Chondrocyte (in vitro differentiated cells): Measurements from ENCODE around the gene VMAC. TPM values are rescaled to one million over a fixed set of nuclear protein-coding genes. Genes with fewer than 3 reads are reported as not detected.
"Not testable (repeated sequence)": the region's sequence is repeated elsewhere in the genome, so short reads cannot be mapped to it uniquely, and the experiment has no call there.

ENCODE experiments used
- DNase-seq: peaks from one replicate; pipeline ENCODE4 v3.0.0; 2021; ENCODE audit warnings: mixed read lengths, low spot score
- H3K27ac Mint-ChIP-seq: one replicate; pipeline ENCODE4 v1.8.0; 2021; ENCODE audit warnings: mild to moderate bottlenecking, moderate library complexity, mixed read lengths; ENCODE audit not compliant: unreplicated experiment
- H3K27me3 Mint-ChIP-seq: 2 replicates; pipeline ENCODE4 v1.8.0; 2021; ENCODE audit warnings: low read depth, mixed read lengths
- H3K36me3 Mint-ChIP-seq: 2 replicates; pipeline ENCODE4 v1.8.0; 2021; ENCODE audit warnings: low read depth, mixed read lengths
- H3K4me1 Mint-ChIP-seq: 2 replicates; pipeline ENCODE4 v1.8.0; 2021; ENCODE audit warnings: low read depth, mild to moderate bottlenecking, mixed read lengths
- H3K4me3 Mint-ChIP-seq: one replicate; pipeline ENCODE4 v1.8.0; 2021; ENCODE audit warnings: mild to moderate bottlenecking, moderate library complexity, mixed read lengths; ENCODE audit not compliant: unreplicated experiment
- H3K9me3 Mint-ChIP-seq: 2 replicates; pipeline ENCODE4 v1.8.0; 2021; ENCODE audit warnings: low read depth, mixed read lengths
- CTCF ChIP-seq: fragments of 200-600 bp; sonication (generic); IDR thresholded peaks from 2 replicates; pipeline ENCODE4 v1.5.0; 2021; ENCODE audit warnings: antibody characterized with exemption, mild to moderate bottlenecking, moderate library complexity
- total RNA-seq: library from RNA; stranded (reverse); gene quantifications from 3 replicates; pipeline ENCODE4 v1.2.1, GENCODE V29; 2021

Gene VMAC
- total RNA-seq, 1 donor from 2014 or later = 6.1 TPM

GRCh38 chr19:5882421-5882968 lies 22.2 kb upstream of the VMAC start:
- Mint-ChIP-seq H3K27ac (no peak overlapping the region), H3K4me1 (peaks cover 18% of the 10 kb centered on the region), H3K9me3 (no peaks in the 10 kb centered on the region), H3K36me3 (no peaks in the 10 kb centered on the region), H3K4me3 (no peak overlapping the region), H3K27me3 (no peaks in the 10 kb centered on the region)
- no peak for TF ChIP-seq CTCF
- DNase-seq = no peak

- not testable (repeated sequence) for DNase-seq, H3K9me3 Mint-ChIP-seq, H3K36me3 Mint-ChIP-seq, H3K4me3 Mint-ChIP-seq, H3K27ac Mint-ChIP-seq, H3K27me3 Mint-ChIP-seq
- H3K4me1 Mint-ChIP-seq = peaks cover 18% of the 10 kb centered on the region
Measured at GRCh38 chr19:5883157-5883873, 21.4 kb upstream of the VMAC start.

GRCh38 chr19:5884065-5884811 lies 20.4 kb upstream of the VMAC start:
- H3K9me3 Mint-ChIP-seq, H3K27me3 Mint-ChIP-seq, H3K4me3 Mint-ChIP-seq, DNase-seq, H3K27ac Mint-ChIP-seq, H3K36me3 Mint-ChIP-seq: not testable (repeated sequence)
- H3K4me1 Mint-ChIP-seq = peaks cover 18% of the 10 kb centered on the region

GRCh38 chr19:5889288-5889971 lies 15.2 kb upstream of the VMAC start:
- H3K4me3 Mint-ChIP-seq = no peak overlapping the region
- no peaks in the 10 kb centered on the region for H3K27me3 Mint-ChIP-seq
- TF ChIP-seq CTCF = no peak
- no peaks in the 10 kb centered on the region for H3K36me3 Mint-ChIP-seq
- H3K4me1 Mint-ChIP-seq = peaks cover 4% of the 10 kb centered on the region
- no peak for DNase-seq
- H3K9me3 Mint-ChIP-seq = no peaks in the 10 kb centered on the region
- H3K27ac Mint-ChIP-seq = peak overlapping the region; percentile 68

- Mint-ChIP-seq H3K36me3 (no peaks in the 10 kb centered on the region), H3K27ac (no peak overlapping the region), H3K9me3 (no peaks in the 10 kb centered on the region), H3K27me3 (no peaks in the 10 kb centered on the region), H3K4me1 (peaks cover 4% of the 10 kb centered on the region), H3K4me3 (no peak overlapping the region)
- no peak for DNase-seq
- no peak for TF ChIP-seq CTCF
Measured at GRCh38 chr19:5890099-5890498, 14.6 kb upstream of the VMAC start.

GRCh38 chr19:5891572-5891937 lies 13.1 kb upstream of the VMAC start:
- H3K27ac Mint-ChIP-seq = no peak overlapping the region
- no peak for DNase-seq
- no peaks in the 10 kb centered on the region for H3K27me3 Mint-ChIP-seq
- H3K4me3 Mint-ChIP-seq = no peak overlapping the region
- H3K36me3 Mint-ChIP-seq = peaks cover 3% of the 10 kb centered on the region
- no peaks in the 10 kb centered on the region for H3K9me3 Mint-ChIP-seq
- no peak for TF ChIP-seq CTCF
- H3K4me1 Mint-ChIP-seq = peaks cover 4% of the 10 kb centered on the region
